ENCODE measurements around the gene GDPD4.

Gene GDPD4

GRCh38 chr11:77189588-77190210, 111.8 kb downstream of the GDPD4 start:
- no peak for DNase-seq (ENCODE audit: low spot score)

GRCh38 chr11:77188633-77189491, 112.6 kb downstream of the GDPD4 start:
- DNase-seq (ENCODE audit: low spot score): no peak

- DNase-seq (ENCODE audit: low spot score): peak; percentile 91
Measured at GRCh38 chr11:77187776-77188632, 113.5 kb downstream of the GDPD4 start.

GRCh38 chr11:77187111-77187750, 114.3 kb downstream of the GDPD4 start:
- no peak for DNase-seq (ENCODE audit: low spot score)

GRCh38 chr11:77186302-77186701, 115.2 kb downstream of the GDPD4 start:
- no peak for DNase-seq (ENCODE audit: low spot score)

GRCh38 chr11:77184136-77184860, 117.2 kb downstream of the GDPD4 start:
- no peak for DNase-seq (ENCODE audit: low spot score)

GRCh38 chr11:77183431-77183984, 118.0 kb downstream of the GDPD4 start:
- DNase-seq (ENCODE audit: low spot score): no peak

GRCh38 chr11:77182542-77183430, 118.7 kb downstream of the GDPD4 start:
- DNase-seq (ENCODE audit: low spot score): no peak

GRCh38 chr11:77181799-77182541, 119.5 kb downstream of the GDPD4 start:
- DNase-seq (ENCODE audit: low spot score): no peak

GRCh38 chr11:77181226-77181625, 120.3 kb downstream of the GDPD4 start:
- no peak for DNase-seq (ENCODE audit: low spot score)

- no peak for DNase-seq (ENCODE audit: low spot score)
Measured at GRCh38 chr11:77180346-77180745, 121.1 kb downstream of the GDPD4 start.

- no peak for DNase-seq (ENCODE audit: low spot score)
Measured at GRCh38 chr11:77179681-77180080, 121.8 kb downstream of the GDPD4 start.

- DNase-seq (ENCODE audit: low spot score): no peak
Measured at GRCh38 chr11:77179048-77179447, 122.4 kb downstream of the GDPD4 start.

GRCh38 chr11:77178150-77178549, 123.3 kb downstream of the GDPD4 start:
- DNase-seq (ENCODE audit: low spot score): no peak

- DNase-seq (ENCODE audit: low spot score): no peak
Measured at GRCh38 chr11:77176996-77177395, 124.5 kb downstream of the GDPD4 start.

GRCh38 chr11:77175869-77176539, 125.5 kb downstream of the GDPD4 start:
- no peak for DNase-seq (ENCODE audit: low spot score)

- DNase-seq (ENCODE audit: low spot score): no peak
Measured at GRCh38 chr11:77175021-77175842, 126.3 kb downstream of the GDPD4 start.

- no peak for DNase-seq (ENCODE audit: low spot score)
Measured at GRCh38 chr11:77174559-77174958, 126.9 kb downstream of the GDPD4 start.

Data from AG08396 (cell line).